Suprapubic skin (tissue), 4 donors: Measurements from ENCODE around the gene RAD51AP2. TPM values are rescaled to one million over a fixed set of nuclear protein-coding genes. Genes with fewer than 3 reads are reported as not detected.

Experiments
- DNase-seq, 2 donors: peaks; one replicate each; pipeline ENCODE4 v3.0.0-alpha.2; 2019; ENCODE audit warnings: low spot score in 2 of 2
- H3K27ac ChIP-seq: fragments of 200-600 bp; sonication (generic); one replicate; pipeline ENCODE4 v1.5.1; 2019
- H3K27me3 ChIP-seq: fragments of 200-600 bp; sonication (generic); one replicate; pipeline ENCODE4 v1.5.1; 2019
- H3K36me3 ChIP-seq: fragments of 200-600 bp; sonication (generic); one replicate; pipeline ENCODE4 v1.5.1; 2019
- H3K4me1 ChIP-seq: fragments of 200-600 bp; sonication (generic); one replicate; pipeline ENCODE4 v1.5.1; 2019
- H3K4me3 ChIP-seq: fragments of 200-600 bp; sonication (generic); one replicate; pipeline ENCODE4 v1.5.1; 2019; ENCODE audit warnings: mild to moderate bottlenecking
- H3K9me3 ChIP-seq: fragments of 200-600 bp; sonication (generic); one replicate; pipeline ENCODE4 v1.5.1; 2019
- EP300 ChIP-seq: sonication (generic); formaldehyde crosslinking; IDR thresholded peaks from one replicate; pipeline ENCODE4 v1.6.1; 2017; ENCODE audit warnings: antibody characterized with exemption
- POLR2A ChIP-seq, 2 donors: fragments of 450-650 bp; IDR thresholded peaks; one replicate each; pipeline ENCODE4 v1.6.1; 2017; ENCODE audit warnings: antibody characterized with exemption in 2 of 2, mild to moderate bottlenecking in 2 of 2, moderate library complexity in 2 of 2
- POLR2AphosphoS5 ChIP-seq, 3 donors: sonication (generic); formaldehyde crosslinking; IDR thresholded peaks; one replicate each; pipeline ENCODE4 v1.6.1; 2017; ENCODE audit warnings: antibody characterized with exemption in 3 of 3
- WGBS: methylation state at CpG from one replicate; pipeline ENCODE4 v1.1.5; 2018; 5-methylcytosine and 5-hydroxymethylcytosine counted together
- total RNA-seq, 4 donors: library from RNA; depleted of rRNA; stranded (reverse); fragments of >200 nt; gene quantifications; one replicate each; pipeline ENCODE4 v1.1.0, GENCODE V29; 2016
- TF ChIP-seq, protein P1 (sequence below), 2 donors: fragments of 200-600 bp in 1 of 2; fragments of 450-650 bp in 1 of 2; sonication (generic) in 1 of 2; IDR thresholded peaks; one replicate each; pipeline ENCODE4 v1.5.1; 2016 to 2019; ENCODE audit warnings: antibody characterized with exemption in 2 of 2, mild to moderate bottlenecking in 1 of 2, moderate library complexity in 1 of 2

The RAD51AP2 gene
- total RNA-seq, 4 donors from 2014 or later = 0.11 to 0.89 (median 0.18) TPM; not detected in 1

DNA sequence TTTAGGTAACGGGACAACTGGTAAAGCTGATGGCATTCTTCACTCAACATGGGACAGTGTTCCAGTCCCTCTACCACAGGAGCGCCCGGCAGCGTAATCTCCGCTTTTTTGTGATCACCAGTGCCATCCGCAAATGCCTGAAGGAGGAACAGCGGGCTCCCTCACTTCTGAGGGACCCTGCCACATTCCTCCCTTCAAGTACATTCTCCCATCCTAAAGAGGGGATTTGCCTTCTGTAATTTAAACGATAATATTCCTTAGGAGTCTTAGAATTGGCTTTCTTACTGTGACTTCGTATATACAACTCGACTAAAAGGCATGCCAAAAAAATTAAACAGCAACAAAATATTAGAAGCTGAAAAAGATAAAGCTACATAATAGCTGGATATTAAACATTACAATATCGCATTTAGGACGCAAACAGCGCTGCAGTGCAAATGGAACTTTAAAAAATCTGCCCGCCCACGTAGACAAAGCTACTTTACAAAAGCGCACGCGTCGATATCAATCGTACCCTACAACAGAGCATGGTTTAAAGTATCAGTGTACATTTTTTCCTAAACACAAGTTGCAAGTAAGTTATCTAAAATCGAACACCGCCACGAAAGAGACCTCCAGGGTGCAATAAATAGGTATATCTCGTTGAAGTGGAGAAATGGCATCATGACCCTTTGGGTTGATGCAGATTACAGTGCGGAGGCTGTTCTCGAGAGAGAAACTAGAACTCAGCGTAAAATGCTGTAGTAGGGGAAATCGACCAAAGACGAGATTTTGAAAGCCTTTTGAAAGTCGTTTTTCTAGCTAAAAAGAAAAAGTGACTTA, 20.0 kb upstream of the RAD51AP2 start:
- no peak for TF ChIP-seq EP300
- no peak for TF ChIP-seq POLR2AphosphoS5 (IDR thresholded peaks at IDR 0.05)
- no peak for TF ChIP-seq POLR2A (IDR thresholded peaks at IDR 0.05)
- TF ChIP-seq, protein P1, sequence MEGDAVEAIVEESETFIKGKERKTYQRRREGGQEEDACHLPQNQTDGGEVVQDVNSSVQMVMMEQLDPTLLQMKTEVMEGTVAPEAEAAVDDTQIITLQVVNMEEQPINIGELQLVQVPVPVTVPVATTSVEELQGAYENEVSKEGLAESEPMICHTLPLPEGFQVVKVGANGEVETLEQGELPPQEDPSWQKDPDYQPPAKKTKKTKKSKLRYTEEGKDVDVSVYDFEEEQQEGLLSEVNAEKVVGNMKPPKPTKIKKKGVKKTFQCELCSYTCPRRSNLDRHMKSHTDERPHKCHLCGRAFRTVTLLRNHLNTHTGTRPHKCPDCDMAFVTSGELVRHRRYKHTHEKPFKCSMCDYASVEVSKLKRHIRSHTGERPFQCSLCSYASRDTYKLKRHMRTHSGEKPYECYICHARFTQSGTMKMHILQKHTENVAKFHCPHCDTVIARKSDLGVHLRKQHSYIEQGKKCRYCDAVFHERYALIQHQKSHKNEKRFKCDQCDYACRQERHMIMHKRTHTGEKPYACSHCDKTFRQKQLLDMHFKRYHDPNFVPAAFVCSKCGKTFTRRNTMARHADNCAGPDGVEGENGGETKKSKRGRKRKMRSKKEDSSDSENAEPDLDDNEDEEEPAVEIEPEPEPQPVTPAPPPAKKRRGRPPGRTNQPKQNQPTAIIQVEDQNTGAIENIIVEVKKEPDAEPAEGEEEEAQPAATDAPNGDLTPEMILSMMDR (IDR thresholded peaks at IDR 0.05) = no peak
- Histone ChIP-seq H3K4me1 (peaks cover 24% of the 10 kb centered on the region), H3K36me3 (no peaks in the 10 kb centered on the region), H3K4me3 (peak overlapping the region; percentile 65), H3K27me3 (peaks cover 29% of the 10 kb centered on the region), H3K9me3 (no peaks in the 10 kb centered on the region), H3K27ac (peak overlapping the region; percentile 86)
- 3% methylated on average over 30 of the region's 30 CpGs for WGBS
- peak in 1 of 2 donors; percentile 48 for DNase-seq

DNA sequence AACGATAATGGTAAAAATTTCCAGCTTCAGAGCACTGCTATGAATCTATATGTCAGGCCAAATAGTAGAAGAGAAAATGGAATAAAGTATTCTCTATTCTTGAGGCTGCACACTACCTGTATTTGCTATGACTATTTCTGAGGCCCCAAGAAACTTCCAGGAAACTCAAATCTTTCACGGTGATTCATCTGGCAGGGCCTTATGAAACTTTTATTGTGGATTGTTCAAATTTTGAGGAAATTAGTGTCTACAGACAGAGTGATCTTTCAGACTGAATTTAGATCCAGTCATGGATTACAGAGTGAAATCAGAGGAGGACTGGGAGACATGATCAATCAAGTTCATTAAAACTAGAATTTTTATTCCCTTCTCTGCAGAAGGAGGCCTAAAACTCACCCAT, 18.2 kb upstream of the RAD51AP2 start:
- H3K9me3 ChIP-seq = no peaks in the 10 kb centered on the region
- peaks cover 21% of the 10 kb centered on the region for H3K4me1 ChIP-seq
- H3K27ac ChIP-seq = no peak overlapping the region
- TF ChIP-seq EP300 (no peak), POLR2AphosphoS5 (IDR thresholded peaks at IDR 0.05) (no peak), POLR2A (IDR thresholded peaks at IDR 0.05) (no peak)
- TF ChIP-seq, protein P1 (IDR thresholded peaks at IDR 0.05) = no peak
- no peaks in the 10 kb centered on the region for H3K36me3 ChIP-seq
- 92% methylated on average over 2 of the region's 2 CpGs for WGBS
- H3K4me3 ChIP-seq = no peak overlapping the region
- peaks cover 27% of the 10 kb centered on the region for H3K27me3 ChIP-seq
- no peak for DNase-seq

DNA sequence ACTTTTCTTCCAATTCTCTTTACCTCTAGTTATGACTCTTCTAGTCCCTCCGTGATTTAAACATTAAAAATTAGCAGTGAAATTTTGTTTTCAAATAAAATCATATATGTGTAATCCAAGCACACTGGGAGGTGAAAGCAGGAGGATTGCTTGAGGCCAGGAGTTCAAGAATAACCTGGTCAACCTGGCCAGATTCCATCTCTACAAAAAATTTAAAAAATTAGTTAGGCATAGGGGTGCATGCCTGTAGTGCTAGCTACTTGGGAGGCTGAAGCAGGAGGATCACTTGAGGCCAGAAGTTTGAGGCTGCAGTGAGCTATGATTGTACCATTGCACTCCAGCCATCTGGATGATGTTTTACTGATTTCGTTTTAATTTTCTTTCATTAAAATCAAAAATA, 15.3 kb upstream of the RAD51AP2 start:
- WGBS = 90% methylated on average over 2 of the region's 2 CpGs
- TF ChIP-seq POLR2A (IDR thresholded peaks at IDR 0.05) (no peak), EP300 (no peak), POLR2AphosphoS5 (IDR thresholded peaks at IDR 0.05) (no peak)
- TF ChIP-seq, protein P1 (IDR thresholded peaks at IDR 0.05) = no peak
- Histone ChIP-seq H3K27ac (no peak overlapping the region), H3K27me3 (peaks cover 7% of the 10 kb centered on the region), H3K9me3 (no peaks in the 10 kb centered on the region), H3K4me1 (peaks cover 2% of the 10 kb centered on the region), H3K36me3 (no peaks in the 10 kb centered on the region), H3K4me3 (no peak overlapping the region)
- DNase-seq = no peak

DNA sequence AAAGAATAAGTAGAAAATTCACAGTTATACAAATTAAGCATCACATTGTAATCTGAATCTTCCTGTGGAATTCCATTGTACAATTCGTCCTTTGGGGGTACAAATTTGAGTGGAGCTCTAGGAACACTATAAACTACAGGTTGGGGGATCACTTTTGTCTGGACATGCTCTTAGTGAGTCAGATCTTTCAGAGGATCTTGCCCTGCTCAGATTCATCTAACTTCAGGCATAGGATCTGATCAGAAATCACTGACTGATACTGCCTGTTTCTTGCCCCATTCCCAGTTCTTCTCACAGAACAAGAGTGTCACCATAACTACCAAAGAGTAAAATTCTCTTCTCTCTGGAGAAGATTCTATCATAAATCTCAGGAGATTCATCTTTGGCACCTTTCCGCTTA, 11.5 kb upstream of the RAD51AP2 start:
- no peaks in the 10 kb centered on the region for H3K36me3 ChIP-seq
- no peak for TF ChIP-seq EP300
- no peaks in the 10 kb centered on the region for H3K9me3 ChIP-seq
- no peak overlapping the region for H3K27ac ChIP-seq
- H3K4me1 ChIP-seq = no peaks in the 10 kb centered on the region
- WGBS = 81% methylated on average over 2 of the region's 2 CpGs
- H3K4me3 ChIP-seq = no peak overlapping the region
- no peak for DNase-seq
- H3K27me3 ChIP-seq = peaks cover 3% of the 10 kb centered on the region

DNA sequence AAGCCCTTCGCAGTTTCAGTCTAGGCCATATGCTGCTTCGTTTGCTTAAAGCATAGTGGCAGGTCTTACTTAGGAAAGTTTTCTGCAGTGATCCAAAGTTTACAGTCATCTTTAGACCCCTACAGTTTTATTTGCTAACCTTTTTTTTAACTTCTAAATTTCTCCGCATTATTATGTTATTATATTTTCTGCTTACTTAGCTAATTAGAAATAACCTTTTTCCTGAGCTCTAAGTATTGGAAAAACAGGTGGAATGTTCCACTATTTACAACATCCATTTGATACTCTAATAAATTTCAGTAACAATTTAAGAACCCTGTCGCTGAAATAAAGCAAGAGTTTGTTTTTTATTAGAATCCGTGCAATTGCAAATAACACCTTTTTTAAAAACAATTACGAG, 4.1 kb upstream of the RAD51AP2 start:
- no peak overlapping the region for H3K27ac ChIP-seq
- peaks cover 15% of the 10 kb centered on the region for H3K4me1 ChIP-seq
- DNase-seq = no peak
- 92% methylated on average over 6 of the region's 6 CpGs for WGBS
- H3K27me3 ChIP-seq = no peaks in the 10 kb centered on the region
- H3K9me3 ChIP-seq = no peaks in the 10 kb centered on the region
- H3K4me3 ChIP-seq = no peak overlapping the region
- no peaks in the 10 kb centered on the region for H3K36me3 ChIP-seq
- TF ChIP-seq EP300 = no peak
- TF ChIP-seq, protein P1 (IDR thresholded peaks at IDR 0.05) = no peak
